Natural killer cell (primary cell): Measurements from ENCODE around the gene CLK2. TPM values are rescaled to one million over a fixed set of nuclear protein-coding genes. Genes with fewer than 3 reads are reported as not detected.
"Not testable (repeated sequence)": the region's sequence is repeated elsewhere in the genome, so short reads cannot be mapped to it uniquely, and the experiment has no call there.

Experiments
- ATAC-seq, 3 donors: fragments of 150-1000 bp in 2 of 3; fragments of 200-7000 bp in 1 of 3; cut with Tn5 transposase; 1 replicate in 1 of 3; 2 replicates in 2 of 3; pipeline ENCODE4 v1.10.0; 2021; ENCODE audit warnings: mild to moderate bottlenecking in 2 of 3, moderate library complexity in 2 of 3
- DNase-seq, 2 donors: peaks; one replicate each; pipeline versions ENCODE4 v3.0.0 to v3.0.0-alpha.2; 2013 to 2021; ENCODE audit warnings: mixed read lengths in 1 of 2
- H3K27ac ChIP-seq: one replicate; pipeline ENCODE4 v1.5.1; 2013; ENCODE audit warnings: mild to moderate bottlenecking, low read length
- H3K27me3 ChIP-seq: one replicate; pipeline ENCODE4 v1.6.1; 2013; ENCODE audit warnings: low read length; ENCODE audit not compliant: control insufficient read depth, insufficient read depth
- H3K36me3 ChIP-seq: one replicate; pipeline ENCODE4 v1.6.1; 2013; ENCODE audit warnings: low read length; ENCODE audit not compliant: control insufficient read depth, insufficient read depth
- H3K4me1 ChIP-seq: one replicate; pipeline ENCODE4 v1.6.1; 2013; ENCODE audit warnings: low read length; ENCODE audit not compliant: control insufficient read depth, insufficient read depth
- H3K4me3 ChIP-seq: one replicate; pipeline ENCODE4 v1.5.1; 2013; ENCODE audit warnings: low read length
- H3K9me3 ChIP-seq: one replicate; pipeline ENCODE4 v1.6.1; 2013; ENCODE audit warnings: low read length; ENCODE audit not compliant: control insufficient read depth, insufficient read depth
- H3K27ac Mint-ChIP-seq, 2 donors: one replicate each; pipeline ENCODE4 v1.8.0; 2022; ENCODE audit warnings: mild to moderate bottlenecking in 2 of 2, mixed read lengths in 2 of 2, moderate library complexity in 1 of 2
- H3K27me3 Mint-ChIP-seq, 2 donors: one replicate each; pipeline ENCODE4 v1.8.0; 2022; ENCODE audit warnings: low read depth in 2 of 2, mixed read lengths in 2 of 2
- H3K36me3 Mint-ChIP-seq: one replicate; pipeline ENCODE4 v1.8.0; 2022; ENCODE audit warnings: mixed read lengths
- H3K4me1 Mint-ChIP-seq, 2 donors: one replicate each; pipeline ENCODE4 v1.8.0; 2022; ENCODE audit warnings: mixed read lengths in 2 of 2
- H3K4me3 Mint-ChIP-seq: one replicate; pipeline ENCODE4 v1.8.0; 2022; ENCODE audit warnings: mild to moderate bottlenecking, moderate library complexity, mixed read lengths
- H3K9me3 Mint-ChIP-seq, 2 donors: one replicate each; pipeline ENCODE4 v1.8.0; 2022; ENCODE audit warnings: mixed read lengths in 2 of 2
- CTCF ChIP-seq: fragments of 200-600 bp; IDR thresholded peaks from one replicate; pipeline ENCODE4 v1.8.0; 2022; ENCODE audit warnings: antibody characterized with exemption
- WGBS: methylation state at CpG from one replicate; pipeline ENCODE4 v1.1.7; 2013; ENCODE audit warnings: missing lambda C conversion rate; ENCODE audit not compliant: insufficient coverage; 5-methylcytosine and 5-hydroxymethylcytosine counted together
- intact Hi-C: fragments of 100-400 bp; cut with micrococcal nuclease; formaldehyde crosslinking; loops from one replicate; pipeline ENCODE4 v1.14.2; 2022
- total RNA-seq, 4 donors: library from RNA; stranded (reverse); fragments of 120-200 nt in 1 of 4; gene quantifications; one replicate each; pipeline versions ENCODE4 v1.2.3 to v1.2.4, GENCODE V29; 2013 to 2022

The CLK2 gene
- total RNA-seq, 3 donors from 2014 or later (not counting 1 experiment from before 2014, with no cell fraction given): 70.4 to 97.5 (median 84.4) TPM

GRCh38 chr1:155295183-155295941, 22.1 kb upstream of the CLK2 start:
- intact Hi-C loops: no loop called here
- H3K4me1 Mint-ChIP-seq: peaks cover 0 to 4% of the 10 kb centered on the region in 2 donors
- ATAC-seq (peak in 1 of 3 donors; percentile 30), DNase-seq (no peak)
- no peaks in the 10 kb centered on the region for H3K36me3 Mint-ChIP-seq
- 26% methylated on average over 47 of the region's 47 CpGs for WGBS
- H3K4me1 ChIP-seq: peaks cover 7% of the 10 kb centered on the region
- no peak overlapping the region for H3K27ac Mint-ChIP-seq
- H3K27me3 Mint-ChIP-seq: peaks cover 33 to 41% of the 10 kb centered on the region in 2 donors
- H3K9me3 Mint-ChIP-seq: no peaks in the 10 kb centered on the region
- H3K9me3 ChIP-seq: no peaks in the 10 kb centered on the region
- no peak for TF ChIP-seq CTCF
- peaks cover 12% of the 10 kb centered on the region for H3K27me3 ChIP-seq
- no peaks in the 10 kb centered on the region for H3K36me3 ChIP-seq
- H3K27ac ChIP-seq: no peak overlapping the region
- H3K4me3 ChIP-seq: no peak overlapping the region
- no peak overlapping the region for H3K4me3 Mint-ChIP-seq

GRCh38 chr1:155294520-155295182, 21.3 kb upstream of the CLK2 start:
- peak in 1 of 3 donors; percentile 24 for ATAC-seq
- peaks cover 7% of the 10 kb centered on the region for H3K4me1 ChIP-seq
- no peak overlapping the region for H3K27ac ChIP-seq
- Mint-ChIP-seq H3K27me3 (peaks cover 33 to 44% of the 10 kb centered on the region in 2 donors), H3K4me1 (peaks cover 0 to 4% of the 10 kb centered on the region in 2 donors), H3K4me3 (no peak overlapping the region), H3K36me3 (no peaks in the 10 kb centered on the region), H3K27ac (no peak overlapping the region), H3K9me3 (no peaks in the 10 kb centered on the region)
- H3K36me3 ChIP-seq: no peaks in the 10 kb centered on the region
- H3K27me3 ChIP-seq: peaks cover 12% of the 10 kb centered on the region
- TF ChIP-seq CTCF: no peak
- H3K4me3 ChIP-seq: no peak overlapping the region
- intact Hi-C loops: no loop called here
- 31% methylated on average over 46 of the region's 46 CpGs for WGBS
- no peaks in the 10 kb centered on the region for H3K9me3 ChIP-seq
- no peak for DNase-seq

GRCh38 chr1:155293086-155293749, 19.9 kb upstream of the CLK2 start:
- intact Hi-C loops: no loop called here
- no peaks in the 10 kb centered on the region for H3K36me3 ChIP-seq
- Mint-ChIP-seq H3K4me3 (no peak overlapping the region), H3K27me3 (peaks cover 33 to 41% of the 10 kb centered on the region in 2 donors), H3K4me1 (peaks cover 0 to 4% of the 10 kb centered on the region in 2 donors), H3K27ac (no peak overlapping the region), H3K9me3 (no peaks in the 10 kb centered on the region), H3K36me3 (no peaks in the 10 kb centered on the region)
- peaks cover 12% of the 10 kb centered on the region for H3K27me3 ChIP-seq
- H3K4me1 ChIP-seq: peaks cover 7% of the 10 kb centered on the region
- no peak overlapping the region for H3K27ac ChIP-seq
- no peak overlapping the region for H3K4me3 ChIP-seq
- ATAC-seq (no peak), DNase-seq (no peak)
- H3K9me3 ChIP-seq: no peaks in the 10 kb centered on the region
- 90% methylated on average over 17 of the region's 17 CpGs for WGBS
- no peak for TF ChIP-seq CTCF

GRCh38 chr1:155291006-155291405, 17.7 kb upstream of the CLK2 start:
- H3K36me3 Mint-ChIP-seq, H3K4me1 ChIP-seq, H3K27ac ChIP-seq, H3K27ac Mint-ChIP-seq, H3K4me1 Mint-ChIP-seq, H3K4me3 Mint-ChIP-seq, H3K36me3 ChIP-seq, H3K27me3 ChIP-seq, ATAC-seq, intact Hi-C loops, DNase-seq, H3K4me3 ChIP-seq, H3K9me3 ChIP-seq, H3K9me3 Mint-ChIP-seq: not testable (repeated sequence)
- WGBS: 92% methylated on average over 9 of the region's 10 CpGs
- peaks cover 17 to 22% of the 10 kb centered on the region in 2 donors for H3K27me3 Mint-ChIP-seq
